ENCODE data around the gene BID. TPM values are rescaled to one million over a fixed set of nuclear protein-coding genes. Genes with fewer than 3 reads are reported as not detected.

Gene BID
- polyA plus RNA-seq, 1 donor from 2014 or later: 88.6 TPM

- Histone ChIP-seq H3K36me3 (ENCODE audit: insufficient read depth, low read length) (no peaks in the 10 kb centered on the region), H3K9me3 (ENCODE audit: low read length) (no peaks in the 10 kb centered on the region), H3K79me2 (replicated peaks; ENCODE audit: insufficient read depth, low read length) (no peaks in the 10 kb centered on the region), H3K4me2 (ENCODE audit: low read length) (no peak overlapping the region), H3K9ac (ENCODE audit: low read length) (no peak overlapping the region), H3K4me3 (ENCODE audit: low read length) (no peak overlapping the region), H2AFZ (ENCODE audit: low read depth, low read length) (no peak overlapping the region), H3K27me3 (ENCODE audit: insufficient read depth, low read depth, low read length) (no peaks in the 10 kb centered on the region), H3K27ac (ENCODE audit: low read length) (no peak overlapping the region), H3K9me2 (ENCODE audit: insufficient read depth, low read length) (no peaks in the 10 kb centered on the region), H4K20me1 (ENCODE audit: insufficient read depth) (no peaks in the 10 kb centered on the region), H3F3A (ENCODE audit: insufficient read depth, low read length, poor library complexity, severe bottlenecking) (no peaks in the 10 kb centered on the region)
- TF ChIP-seq MXI1 (conservative IDR thresholded peaks at IDR 0.05; ENCODE audit: poor library complexity, severe bottlenecking) (no peak), SMC3 (conservative IDR thresholded peaks at IDR 0.05; ENCODE audit: poor library complexity) (no peak), CTCF (IDR thresholded peaks at IDR 0.05; ENCODE audit: poor library complexity, severe bottlenecking) (no peak), RAD21 (conservative IDR thresholded peaks at IDR 0.05) (no peak), EZH2 (IDR thresholded peaks at IDR 0.05; ENCODE audit: borderline replicate concordance, insufficient read depth, low read length, poor library complexity, severe bottlenecking) (no peak)
Observed at GRCh38 chr22:17817079-17817478, 42.8 kb upstream of the BID start.

- TF ChIP-seq TAF1 (IDR thresholded peaks at IDR 0.05; ENCODE audit: low read depth): no peak
- TF ChIP-seq MXI1 (conservative IDR thresholded peaks at IDR 0.05; ENCODE audit: poor library complexity, severe bottlenecking): no peak
- no peak for TF ChIP-seq SMC3 (conservative IDR thresholded peaks at IDR 0.05; ENCODE audit: poor library complexity)
- TF ChIP-seq POLR2AphosphoS5 (IDR thresholded peaks at IDR 0.05): no peak
- TF ChIP-seq EP300 (conservative IDR thresholded peaks at IDR 0.05; ENCODE audit: poor library complexity, severe bottlenecking): no peak
- TF ChIP-seq EZH2 (IDR thresholded peaks at IDR 0.05; ENCODE audit: borderline replicate concordance, insufficient read depth, low read length, poor library complexity, severe bottlenecking): no peak
- no peak for TF ChIP-seq CTCF (IDR thresholded peaks at IDR 0.05; ENCODE audit: poor library complexity, severe bottlenecking)
- TF ChIP-seq REST (IDR thresholded peaks at IDR 0.05; ENCODE audit: borderline replicate concordance): no peak
- TF ChIP-seq RAD21 (conservative IDR thresholded peaks at IDR 0.05): no peak
- no peaks in the 10 kb centered on the region for H3K27me3 ChIP-seq (ENCODE audit: insufficient read depth, low read depth, low read length)
- no peak overlapping the region for H2AFZ ChIP-seq (ENCODE audit: low read depth, low read length)
- H3K4me2 ChIP-seq (ENCODE audit: low read length): no peak overlapping the region
- H3K9me3 ChIP-seq (ENCODE audit: low read length): no peaks in the 10 kb centered on the region
- H3K36me3 ChIP-seq (ENCODE audit: insufficient read depth, low read length): no peaks in the 10 kb centered on the region
- no peaks in the 10 kb centered on the region for H4K20me1 ChIP-seq (ENCODE audit: insufficient read depth)
- no peak overlapping the region for H3K9ac ChIP-seq (ENCODE audit: low read length)
- H3K27ac ChIP-seq (ENCODE audit: low read length): no peak overlapping the region
- no peaks in the 10 kb centered on the region for H3F3A ChIP-seq (ENCODE audit: insufficient read depth, low read length, poor library complexity, severe bottlenecking)
- no peaks in the 10 kb centered on the region for H3K79me2 ChIP-seq (replicated peaks; ENCODE audit: insufficient read depth, low read length)
- H3K9me2 ChIP-seq (ENCODE audit: insufficient read depth, low read length): no peaks in the 10 kb centered on the region
- no peak overlapping the region for H3K4me3 ChIP-seq (ENCODE audit: low read length)
Observed at GRCh38 chr22:17816649-17817048, 42.4 kb upstream of the BID start.

All from neural cell (in vitro differentiated cells).